ENCODE measurements around the gene POMT1.

The POMT1 gene

GRCh38 chr9:131474711-131475110 lies 28.0 kb upstream of the POMT1 start:
- no peak for TF ChIP-seq CTCF (IDR thresholded peaks at IDR 0.05; ENCODE audit: insufficient read depth, low read length, poor library complexity, severe bottlenecking)
- Histone ChIP-seq H3K4me3 (replicated peaks; ENCODE audit: low read depth, low read length) (no peak overlapping the region), H3K36me3 (ENCODE audit: control insufficient read depth, insufficient read depth, low read length) (peaks cover 65% of the 10 kb centered on the region), H3K27me3 (replicated peaks; ENCODE audit: control insufficient read depth, insufficient read depth, low read length) (no peaks in the 10 kb centered on the region)
- DNase-seq (ENCODE audit: extremely low read depth, insufficient read length): no peak

- no peak overlapping the region for H3K4me3 ChIP-seq (replicated peaks; ENCODE audit: low read depth, low read length)
- H3K36me3 ChIP-seq (ENCODE audit: control insufficient read depth, insufficient read depth, low read length): peaks cover 62% of the 10 kb centered on the region
- no peak for TF ChIP-seq CTCF (IDR thresholded peaks at IDR 0.05; ENCODE audit: insufficient read depth, low read length, poor library complexity, severe bottlenecking)
Measured at GRCh38 chr9:131475111-131475955, 27.4 kb upstream of the POMT1 start.

GRCh38 chr9:131475956-131476776 lies 26.6 kb upstream of the POMT1 start:
- Histone ChIP-seq H3K27me3 (replicated peaks; ENCODE audit: control insufficient read depth, insufficient read depth, low read length) (no peaks in the 10 kb centered on the region), H3K4me3 (replicated peaks; ENCODE audit: low read depth, low read length) (no peak overlapping the region), H3K36me3 (ENCODE audit: control insufficient read depth, insufficient read depth, low read length) (peaks cover 60% of the 10 kb centered on the region)
- TF ChIP-seq CTCF (IDR thresholded peaks at IDR 0.05; ENCODE audit: insufficient read depth, low read length, poor library complexity, severe bottlenecking): peak; percentile 51
- no peak for DNase-seq (ENCODE audit: extremely low read depth, insufficient read length)

More at GRCh38 chr9:131475111-131475955, 27.4 kb upstream of the POMT1 start:
- DNase-seq (ENCODE audit: extremely low read depth, insufficient read length): no peak
- H3K27me3 ChIP-seq (replicated peaks; ENCODE audit: control insufficient read depth, insufficient read depth, low read length): no peaks in the 10 kb centered on the region

GRCh38 chr9:131476777-131477345 lies 25.9 kb upstream of the POMT1 start:
- H3K4me3 ChIP-seq (replicated peaks; ENCODE audit: low read depth, low read length): no peak overlapping the region
- peaks cover 65% of the 10 kb centered on the region for H3K36me3 ChIP-seq (ENCODE audit: control insufficient read depth, insufficient read depth, low read length)
- no peak for TF ChIP-seq CTCF (IDR thresholded peaks at IDR 0.05; ENCODE audit: insufficient read depth, low read length, poor library complexity, severe bottlenecking)
- H3K27me3 ChIP-seq (replicated peaks; ENCODE audit: control insufficient read depth, insufficient read depth, low read length): no peaks in the 10 kb centered on the region
- DNase-seq (ENCODE audit: extremely low read depth, insufficient read length): no peak

- Histone ChIP-seq H3K27me3 (replicated peaks; ENCODE audit: control insufficient read depth, insufficient read depth, low read length) (no peaks in the 10 kb centered on the region), H3K4me3 (replicated peaks; ENCODE audit: low read depth, low read length) (no peak overlapping the region), H3K36me3 (ENCODE audit: control insufficient read depth, insufficient read depth, low read length) (peaks cover 70% of the 10 kb centered on the region)
- no peak for DNase-seq (ENCODE audit: extremely low read depth, insufficient read length)
- TF ChIP-seq CTCF (IDR thresholded peaks at IDR 0.05; ENCODE audit: insufficient read depth, low read length, poor library complexity, severe bottlenecking): no peak
Measured at GRCh38 chr9:131477367-131477766, 25.4 kb upstream of the POMT1 start.

Measured in GM06990 (cell line).